Esophagus muscularis mucosa (tissue), 4 donors: Measurements from ENCODE around the gene ASIC1. TPM values are rescaled to one million over a fixed set of nuclear protein-coding genes. Genes with fewer than 3 reads are reported as not detected.

Experiments used
- DNase-seq: peaks from one replicate; pipeline ENCODE4 v3.0.0-alpha.2; 2017; ENCODE audit errors: extremely low spot score
- H3K27ac ChIP-seq, 4 donors: fragments of 200-600 bp; sonication (generic); replicated peaks in 1 of 4; 1 replicate in 3 of 4; 2 replicates in 1 of 4; pipeline ENCODE4 v1.5.1; 2016 to 2019; ENCODE audit warnings: mild to moderate bottlenecking in 1 of 4
- H3K27me3 ChIP-seq, 4 donors: fragments of 200-600 bp; sonication (generic); one replicate each; pipeline versions ENCODE4 v1.5.1 to v1.6.0; 2016 to 2019
- H3K36me3 ChIP-seq, 4 donors: fragments of 200-600 bp; sonication (generic); one replicate each; pipeline ENCODE4 v1.5.1; 2016 to 2019
- H3K4me1 ChIP-seq, 4 donors: fragments of 200-600 bp; sonication (generic); one replicate each; pipeline ENCODE4 v1.5.1; 2016 to 2019
- H3K4me3 ChIP-seq, 4 donors: fragments of 200-600 bp; sonication (generic); 1 replicate in 2 of 4; 2 replicates in 2 of 4; pipeline ENCODE4 v1.5.1; 2016 to 2019; ENCODE audit warnings: mild to moderate bottlenecking in 4 of 4, moderate library complexity in 1 of 4
- H3K9me3 ChIP-seq, 4 donors: fragments of 200-600 bp; sonication (generic); 1 replicate in 3 of 4; 2 replicates in 1 of 4; pipeline ENCODE4 v1.5.1; 2016 to 2019
- CTCF ChIP-seq, 3 experiments: fragments of 200-600 bp in 2 of 3; fragments of 450-650 bp in 1 of 3; sonication (generic) in 2 of 3; IDR thresholded peaks; one replicate each; pipeline ENCODE4 v1.5.1; 2017 to 2019; ENCODE audit warnings: antibody characterized with exemption in 3 of 3, mild to moderate bottlenecking in 2 of 3, moderate library complexity in 1 of 3
- EP300 ChIP-seq: sonication (generic); formaldehyde crosslinking; IDR thresholded peaks from one replicate; pipeline ENCODE4 v1.6.1; 2017; ENCODE audit warnings: antibody characterized with exemption
- POLR2A ChIP-seq: fragments of 450-650 bp; IDR thresholded peaks from one replicate; pipeline ENCODE4 v1.6.1; 2017; ENCODE audit warnings: antibody characterized with exemption, moderate library complexity, mild to moderate bottlenecking, low read depth
- POLR2AphosphoS5 ChIP-seq, 2 donors: sonication (generic); formaldehyde crosslinking; IDR thresholded peaks; one replicate each; pipeline ENCODE4 v1.6.1; 2017; ENCODE audit warnings: antibody characterized with exemption in 2 of 2
- WGBS: methylation state at CpG from one replicate; pipeline ENCODE4 v1.1.5; 2018; 5-methylcytosine and 5-hydroxymethylcytosine counted together
- intact Hi-C: fragments of 100-400 bp; cut with DNase I; formaldehyde crosslinking; loops from one replicate; pipeline ENCODE4 v1.15.1; 2023
- total RNA-seq, 4 donors: library from RNA; depleted of rRNA; stranded (reverse); fragments of >200 nt; gene quantifications; one replicate each; pipeline versions ENCODE4 v1.1.0 to v1.2.1, GENCODE V29; 2016

The ASIC1 gene
- total RNA-seq, 4 donors from 2014 or later: 0.66 to 5.6 (median 2.9) TPM

DNA sequence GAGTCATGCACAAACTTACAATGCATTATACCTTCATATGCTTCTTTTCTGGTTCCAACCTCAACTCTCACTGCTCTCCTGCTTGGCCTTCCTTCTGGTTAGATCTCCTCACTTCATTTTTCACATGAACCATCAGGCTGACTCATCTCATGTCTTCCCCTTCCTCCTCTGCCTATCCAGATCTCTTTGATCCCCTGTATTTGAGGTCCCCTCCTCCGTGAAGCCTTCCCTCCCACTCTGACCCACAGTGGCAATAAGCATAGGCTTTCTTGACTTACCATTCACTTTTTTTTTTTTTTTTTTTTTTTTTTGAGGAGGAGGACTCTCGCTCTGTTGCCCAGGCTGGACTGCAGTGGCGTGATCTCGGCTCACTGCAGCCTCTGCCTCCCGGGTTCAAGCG is 14.7 kb upstream of the ASIC1 start:
- Histone ChIP-seq H3K36me3 (no peaks in the 10 kb centered on the region), H3K9me3 (no peaks in the 10 kb centered on the region), H3K4me1 (no peaks in the 10 kb centered on the region), H3K27me3 (no peaks in the 10 kb centered on the region), H3K4me3 (no peak overlapping the region), H3K27ac (no peak overlapping the region)
- no peak for DNase-seq
- intact Hi-C loops: loop anchor here (10.0 kb wide), 1 partner anchor 178 kb away; no protein-coding TSS in a partner anchor
- TF ChIP-seq EP300 (no peak), CTCF (IDR thresholded peaks at IDR 0.05) (no peak), POLR2A (no peak), POLR2AphosphoS5 (IDR thresholded peaks at IDR 0.05) (no peak)
- WGBS: 89% methylated on average over 6 of the region's 6 CpGs

- intact Hi-C loops: loop anchor here (10.0 kb wide), 1 partner anchor 179 kb away; no protein-coding TSS in a partner anchor
Measured at GRCh38 chr12:50043308-50043707, 14.1 kb upstream of the ASIC1 start.

GRCh38 chr12:50043854-50044253 is 13.5 kb upstream of the ASIC1 start:
- Histone ChIP-seq H3K4me3 (no peak overlapping the region), H3K36me3 (no peaks in the 10 kb centered on the region), H3K27me3 (no peaks in the 10 kb centered on the region), H3K4me1 (no peaks in the 10 kb centered on the region), H3K27ac (no peak overlapping the region), H3K9me3 (no peaks in the 10 kb centered on the region)
- TF ChIP-seq POLR2A: no peak
- TF ChIP-seq POLR2AphosphoS5 (IDR thresholded peaks at IDR 0.05): no peak
- TF ChIP-seq CTCF (IDR thresholded peaks at IDR 0.05): no peak
- no peak for TF ChIP-seq EP300
- 67% methylated on average over 6 of the region's 6 CpGs for WGBS
- intact Hi-C loops: loop anchor here (10.0 kb wide), 1 partner anchor 179 kb away; no protein-coding TSS in a partner anchor
- no peak for DNase-seq

More at GRCh38 chr12:50043308-50043707, 14.1 kb upstream of the ASIC1 start:
- no peaks in the 10 kb centered on the region for H3K27me3 ChIP-seq
- H3K4me3 ChIP-seq: no peak overlapping the region
- DNase-seq: no peak
- 92% methylated on average over 2 of the region's 2 CpGs for WGBS
- H3K36me3 ChIP-seq: no peaks in the 10 kb centered on the region
- no peak overlapping the region for H3K27ac ChIP-seq
- H3K9me3 ChIP-seq: no peaks in the 10 kb centered on the region
- H3K4me1 ChIP-seq: no peaks in the 10 kb centered on the region
- TF ChIP-seq EP300: no peak
- TF ChIP-seq POLR2AphosphoS5 (IDR thresholded peaks at IDR 0.05): no peak
- no peak for TF ChIP-seq POLR2A
- no peak for TF ChIP-seq CTCF (IDR thresholded peaks at IDR 0.05)

- DNase-seq: no peak
- peaks cover 0 to 30% (median 0%) of the 10 kb centered on the region in 4 donors for H3K27me3 ChIP-seq
- H3K9me3 ChIP-seq: no peaks in the 10 kb centered on the region
- WGBS: 86% methylated on average over 7 of the region's 7 CpGs
- TF ChIP-seq EP300: no peak
- H3K36me3 ChIP-seq: no peaks in the 10 kb centered on the region
- H3K27ac ChIP-seq: no peak overlapping the region
- no peak overlapping the region for H3K4me3 ChIP-seq
- H3K4me1 ChIP-seq: peaks cover 4 to 15% (median 13%) of the 10 kb centered on the region in 4 donors
- intact Hi-C loops: loop anchor here (10.0 kb wide), 1 partner anchor 183 kb away; no protein-coding TSS in a partner anchor
Measured at GRCh38 chr12:50047693-50048250, 9.6 kb upstream of the ASIC1 start.

DNA sequence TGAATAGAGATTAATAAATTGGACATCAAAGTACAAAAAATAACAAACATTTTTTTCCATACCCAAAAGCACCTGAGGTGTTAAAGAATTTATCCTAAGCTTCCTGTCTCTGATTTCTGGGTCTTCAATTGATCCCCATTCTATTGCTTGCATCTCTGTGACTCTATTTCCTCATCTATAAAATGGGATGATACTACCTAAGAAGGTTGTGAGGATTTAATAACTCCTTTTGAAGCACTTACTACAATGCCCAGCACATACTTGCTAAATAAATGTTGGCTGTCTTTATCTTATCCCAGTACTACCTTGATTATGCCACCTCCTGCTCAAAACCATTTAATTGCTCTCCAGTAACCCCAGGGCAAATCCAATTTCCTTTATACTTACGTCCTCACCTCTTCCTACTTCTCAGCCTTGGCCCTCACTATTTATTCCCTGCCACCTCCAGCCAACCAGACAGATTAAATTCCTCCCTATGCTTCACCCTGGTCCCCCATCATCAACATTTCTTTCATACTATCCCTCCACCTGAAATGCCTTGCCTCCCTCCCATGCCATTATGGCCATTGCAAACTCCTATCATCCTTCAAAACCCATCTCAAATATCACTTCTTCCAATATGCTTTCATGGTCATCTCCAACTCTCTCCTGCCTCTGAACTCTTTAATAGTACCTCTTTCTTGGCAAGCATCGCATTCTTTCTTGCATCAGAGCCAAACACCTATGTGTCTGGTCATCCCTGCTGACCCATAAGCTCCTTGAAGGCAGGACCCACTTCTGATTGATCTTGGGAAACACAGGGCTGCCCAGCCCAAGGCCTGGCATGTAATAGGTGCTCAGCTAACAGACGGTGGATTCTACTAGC is 7.9 kb upstream of the ASIC1 start:
- H3K27me3 ChIP-seq: peaks cover 0 to 30% (median 0%) of the 10 kb centered on the region in 4 donors
- H3K9me3 ChIP-seq: no peaks in the 10 kb centered on the region
- no peaks in the 10 kb centered on the region for H3K36me3 ChIP-seq
- WGBS: 90% methylated on average over 3 of the region's 3 CpGs
- H3K4me3 ChIP-seq: no peak overlapping the region
- H3K27ac ChIP-seq: no peak overlapping the region
- H3K4me1 ChIP-seq: peaks cover 4 to 15% (median 13%) of the 10 kb centered on the region in 4 donors
- no peak for TF ChIP-seq EP300
- no peak for TF ChIP-seq POLR2AphosphoS5 (IDR thresholded peaks at IDR 0.05)
- TF ChIP-seq POLR2A: no peak
- no peak for TF ChIP-seq CTCF (IDR thresholded peaks at IDR 0.05)
- intact Hi-C loops: loop anchor here (10.0 kb wide), 1 partner anchor 185 kb away; no protein-coding TSS in a partner anchor
- no peak for DNase-seq
